Right cardiac atrium (tissue), 5 donors: ENCODE data around the gene FBF1. TPM values are rescaled to one million over a fixed set of nuclear protein-coding genes. Genes with fewer than 3 reads are reported as not detected.

Experiments used
- ATAC-seq, 2 donors: fragments of 200-7000 bp; cut with Tn5 transposase; one replicate each; pipeline versions ENCODE4 v1.8.0 to v1.9.1; 2020; ENCODE audit warnings: moderate library complexity in 2 of 2, mild to moderate bottlenecking in 1 of 2
- DNase-seq, 3 donors: peaks; one replicate each; pipeline ENCODE4 v3.0.0-alpha.2; 2020
- H3K27ac ChIP-seq: one replicate; pipeline ENCODE4 v1.5.1; 2013; ENCODE audit warnings: mild to moderate bottlenecking, low read length, control low read depth, moderate library complexity
- H3K27me3 ChIP-seq: one replicate; pipeline ENCODE4 v1.6.1; 2013; ENCODE audit not compliant: control insufficient read depth, insufficient read depth
- H3K4me1 ChIP-seq: one replicate; pipeline ENCODE4 v1.6.1; 2013; ENCODE audit warnings: low read length; ENCODE audit not compliant: control insufficient read depth, insufficient read depth
- H3K4me3 ChIP-seq: one replicate; pipeline ENCODE4 v1.5.1; 2013; ENCODE audit warnings: low read length, control low read depth
- H3K9me3 ChIP-seq: one replicate; pipeline ENCODE4 v1.6.1; 2013; ENCODE audit warnings: low read length; ENCODE audit not compliant: control insufficient read depth
- WGBS: extraction: QIAGEN DNeasy Blood & Tissue Kit; methylation state at CpG from one replicate; pipeline ENCODE4 v1.1.7; 2013; 5-methylcytosine and 5-hydroxymethylcytosine counted together
- intact Hi-C, 4 donors: fragments of 100-400 bp; cut with DNase I; formaldehyde crosslinking; loops; one replicate each; pipeline versions ENCODE4 v1.11.0 to v1.14.0; 2022 to 2023
- polyA plus RNA-seq: library from polyadenylated mRNA; stranded (reverse); fragments of 200-250 nt; gene quantifications from one replicate; pipeline ENCODE4 v1.2.3, GENCODE V29; 2013
- total RNA-seq, 4 donors: library from RNA; stranded (reverse); fragmentation: NEBNext Ultra II Directional; extraction: Animal tissue kit (Norgen Biotek cat#: 25700); gene quantifications; one replicate each; pipeline ENCODE4 v1.2.1, GENCODE V29; 2021
- donor health status: healthy with polysubstance abuse.
- donor health status: DM: no; HTN: yes; CAD: no.
- donor health status: DM: no; HTN: no; CAD: no.
- donor health status: DM: no; HTN: yes; CAD: no; lungs with severe emphysema.
- donor health status: DM: yes; HTN: yes; CAD: no.

Gene FBF1
- total and polyA plus RNA-seq, 5 donors: 4.8 to 5.5 (median 5.0) TPM

- no peaks in the 10 kb centered on the region for H3K4me1 ChIP-seq
- no peak overlapping the region for H3K4me3 ChIP-seq
- ATAC-seq (no peak), DNase-seq (no peak)
- H3K27me3 ChIP-seq: no peaks in the 10 kb centered on the region
- intact Hi-C loops: no loop called here
- WGBS: 93% methylated on average over 32 of the region's 32 CpGs
- no peaks in the 10 kb centered on the region for H3K9me3 ChIP-seq
- H3K27ac ChIP-seq: no peak overlapping the region
Measured at GRCh38 chr17:75913537-75914210, 27.2 kb downstream of the FBF1 start.

- no peaks in the 10 kb centered on the region for H3K4me1 ChIP-seq
- H3K9me3 ChIP-seq: no peaks in the 10 kb centered on the region
- no peaks in the 10 kb centered on the region for H3K27me3 ChIP-seq
- no peak overlapping the region for H3K27ac ChIP-seq
- no peak overlapping the region for H3K4me3 ChIP-seq
- DNase-seq (no peak), ATAC-seq (no peak)
- WGBS: 72% methylated on average over 6 of the region's 6 CpGs
- intact Hi-C loops: no loop called here
Measured at GRCh38 chr17:75910699-75911098, 30.1 kb downstream of the FBF1 start.

- ATAC-seq: peak; percentile 50 to 55
- peak; percentile 60 to 80 (median 74) for DNase-seq
- Histone ChIP-seq H3K27me3 (no peaks in the 10 kb centered on the region), H3K4me1 (no peaks in the 10 kb centered on the region), H3K4me3 (no peak overlapping the region), H3K9me3 (no peaks in the 10 kb centered on the region), H3K27ac (no peak overlapping the region)
- intact Hi-C loops: loop anchor here in 2 of 4 donors (5.0 kb wide), 2 partner anchors 97 to 102 kb away; no protein-coding TSS in a partner anchor
- 61% methylated on average over 11 of the region's 11 CpGs for WGBS
Measured at GRCh38 chr17:75909812-75910274, 31.0 kb downstream of the FBF1 start.

- no peak for ATAC-seq
- Histone ChIP-seq H3K9me3 (no peaks in the 10 kb centered on the region), H3K4me1 (no peaks in the 10 kb centered on the region), H3K27ac (no peak overlapping the region), H3K4me3 (no peak overlapping the region), H3K27me3 (no peaks in the 10 kb centered on the region)
- DNase-seq: peak in 1 of 3 donors; percentile 36
- 83% methylated on average over 14 of the region's 14 CpGs for WGBS
- intact Hi-C loops: loop anchor here in 2 of 4 donors (5.0 kb wide), 2 partner anchors 98 to 103 kb away; no protein-coding TSS in a partner anchor
Measured at GRCh38 chr17:75909051-75909811, 31.6 kb downstream of the FBF1 start.

GRCh38 chr17:75908201-75908600, 32.6 kb downstream of the FBF1 start:
- intact Hi-C loops: loop anchor here in 2 of 4 donors (5.0 kb wide), 2 partner anchors 99 to 104 kb away; no protein-coding TSS in a partner anchor
- H3K4me1 ChIP-seq: no peaks in the 10 kb centered on the region
- no peaks in the 10 kb centered on the region for H3K27me3 ChIP-seq
- no peaks in the 10 kb centered on the region for H3K9me3 ChIP-seq
- no peak overlapping the region for H3K27ac ChIP-seq
- peak; percentile 34 to 63 for ATAC-seq
- DNase-seq: peak; percentile 61 to 84 (median 84)
- no peak overlapping the region for H3K4me3 ChIP-seq
- 50% methylated on average over 6 of the region's 6 CpGs for WGBS

GRCh38 chr17:75906143-75906884, 34.5 kb downstream of the FBF1 start:
- no peak overlapping the region for H3K27ac ChIP-seq
- WGBS: 86% methylated on average over 10 of the region's 10 CpGs

GRCh38 chr17:75904749-75905521, 35.9 kb downstream of the FBF1 start, which contains the start of gene MRPL38:
MRPL38 (minus strand) TSS chr17:75904884; CDS start chr17:75904875, 9 bp downstream.
- no peaks in the 10 kb centered on the region for H3K9me3 ChIP-seq
- H3K4me3 ChIP-seq: peak within 1 kb of the TSS; percentile 77
- WGBS: 2% methylated on average over 68 of the region's 69 CpGs
- intact Hi-C loops: loop anchor here (2.0 to 5.0 kb wide), 3 partner anchors 100 to 107 kb away; no protein-coding TSS in a partner anchor
- no peaks in the 10 kb centered on the region for H3K27me3 ChIP-seq
- ATAC-seq (peak; percentile 95 to 96), DNase-seq (peak; percentile 91 to 97 (median 96))
- H3K27ac ChIP-seq: peak within 1 kb of the TSS; percentile 75
- H3K4me1 ChIP-seq: no peaks in the 10 kb centered on the region

More at GRCh38 chr17:75906143-75906884, 34.5 kb downstream of the FBF1 start:
- DNase-seq: peak in 1 of 3 donors; percentile 52
- H3K4me1 ChIP-seq: no peaks in the 10 kb centered on the region
- intact Hi-C loops: loop anchor here in 2 of 4 donors (5.0 kb wide), 2 partner anchors 101 to 106 kb away; no protein-coding TSS in a partner anchor
- H3K4me3 ChIP-seq: no peak overlapping the region
- H3K9me3 ChIP-seq: no peaks in the 10 kb centered on the region
- no peaks in the 10 kb centered on the region for H3K27me3 ChIP-seq
- no peak for ATAC-seq

- no peaks in the 10 kb centered on the region for H3K27me3 ChIP-seq
- WGBS: 94% methylated on average over 6 of the region's 6 CpGs
- H3K27ac ChIP-seq: no peak overlapping the region
- intact Hi-C loops: no loop called here
- no peaks in the 10 kb centered on the region for H3K4me1 ChIP-seq
- no peaks in the 10 kb centered on the region for H3K9me3 ChIP-seq
- ATAC-seq: no peak
- DNase-seq: no peak
- H3K4me3 ChIP-seq: no peak overlapping the region
Measured at GRCh38 chr17:75902406-75902805, 38.4 kb downstream of the FBF1 start.

GRCh38 chr17:75901727-75902126, 39.1 kb downstream of the FBF1 start:
- Histone ChIP-seq H3K4me3 (no peak overlapping the region), H3K27me3 (no peaks in the 10 kb centered on the region), H3K27ac (no peak overlapping the region), H3K4me1 (no peaks in the 10 kb centered on the region), H3K9me3 (no peaks in the 10 kb centered on the region)
- ATAC-seq (no peak), DNase-seq (peak in 1 of 3 donors; percentile 60)
- intact Hi-C loops: no loop called here
- 91% methylated on average over 18 of the region's 18 CpGs for WGBS
